A172 (cell line): Measurements from ENCODE around the gene UHRF2. TPM values are rescaled to one million over a fixed set of nuclear protein-coding genes. Genes with fewer than 3 reads are reported as not detected.
"Not testable (repeated sequence)": the region's sequence is repeated elsewhere in the genome, so short reads cannot be mapped to it uniquely, and the experiment has no call there.

Source experiments
- DNase-seq: peaks from one replicate; pipeline ENCODE4 v3.0.0-alpha.2; 2015; ENCODE audit warnings: low spot score
- total RNA-seq: library from RNA; depleted of rRNA; stranded (reverse); fragments of >200 nt; shearing (Covaris generic); gene quantifications from 2 replicates; pipeline ENCODE4 v1.2.3, GENCODE V29; 2014

The UHRF2 gene
- total RNA-seq, 1 experiment from 2014 or later: 30.3 TPM

DNA sequence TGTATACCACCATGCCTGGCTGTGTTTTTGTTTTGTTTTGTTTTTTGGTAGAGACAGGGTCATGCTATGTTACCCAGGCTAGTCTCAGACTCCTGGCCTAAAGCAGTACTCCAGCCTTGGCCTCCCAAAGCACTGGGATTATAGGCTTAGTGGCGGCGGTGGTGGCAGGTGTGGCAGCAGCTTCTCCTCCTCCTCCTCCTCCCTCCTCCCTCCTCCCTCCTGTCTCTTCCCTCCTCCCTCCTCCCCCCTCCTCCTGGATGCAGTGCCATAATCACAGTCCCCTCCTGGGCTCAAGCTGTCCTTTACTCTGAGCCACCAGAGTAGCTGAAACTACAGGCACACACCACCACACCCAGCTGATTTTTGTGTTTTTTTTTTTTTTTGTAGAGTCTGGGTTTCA, 71.2 kb downstream of the UHRF2 start:
- no peak for DNase-seq

DNA sequence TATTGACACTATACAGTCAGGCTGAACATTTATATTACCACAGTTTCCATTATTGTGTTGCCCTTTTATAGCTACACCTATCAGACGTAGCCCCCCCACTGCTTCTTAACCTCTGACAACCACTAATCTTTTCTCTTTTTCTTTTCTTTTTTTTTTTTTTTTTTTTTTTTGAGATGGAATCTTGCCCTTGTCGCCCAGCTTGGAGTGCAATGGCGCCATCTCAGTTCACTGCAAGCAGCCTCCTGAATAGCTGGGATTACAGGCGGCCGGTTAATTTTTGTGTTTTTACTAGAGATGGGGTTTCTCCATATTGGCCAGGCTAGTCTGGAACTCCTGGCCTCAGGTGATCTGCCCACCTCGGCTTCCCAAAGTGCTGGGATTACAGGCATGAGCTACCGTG, 75.4 kb downstream of the UHRF2 start:
- no peak for DNase-seq

DNA sequence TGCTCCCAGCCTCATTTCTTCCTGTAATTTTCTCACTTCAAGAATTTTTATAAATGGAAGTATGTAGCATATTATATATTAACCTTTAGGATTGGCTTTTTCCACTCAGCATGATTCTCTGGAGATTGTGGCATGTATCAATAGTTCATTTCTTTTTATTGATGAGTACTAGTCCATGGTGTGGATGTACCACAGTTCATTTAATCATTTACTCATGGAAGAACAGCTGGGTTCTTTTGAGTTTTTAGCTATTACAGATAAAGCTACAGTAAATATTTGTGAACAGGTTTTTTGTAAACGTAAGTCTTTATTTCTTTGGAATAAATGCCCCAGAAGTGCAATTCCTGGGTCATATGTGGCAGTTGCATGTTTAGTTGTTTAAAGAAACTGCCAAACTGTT, 76.1 kb downstream of the UHRF2 start:
- DNase-seq: no peak

DNA sequence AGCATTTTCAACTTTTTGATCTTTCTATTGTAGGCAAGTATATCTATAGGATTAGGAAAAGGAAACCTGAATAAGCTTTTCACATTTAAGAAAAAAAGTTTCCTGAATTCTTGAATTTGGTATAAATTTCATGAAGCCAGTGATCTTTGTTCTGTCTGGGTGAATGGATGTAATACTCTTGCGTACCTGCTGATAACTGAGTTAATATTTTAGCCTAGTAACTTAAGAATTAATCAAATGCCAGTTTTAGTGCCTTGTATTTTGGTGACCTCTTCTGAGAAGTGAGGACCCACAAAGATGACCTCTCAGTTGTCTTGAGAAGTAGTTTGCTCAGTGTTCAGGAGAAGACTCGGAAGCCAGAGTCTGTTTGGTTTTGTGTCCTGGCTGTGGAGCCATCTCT, 77.9 kb downstream of the UHRF2 start:
- DNase-seq: no peak

DNA sequence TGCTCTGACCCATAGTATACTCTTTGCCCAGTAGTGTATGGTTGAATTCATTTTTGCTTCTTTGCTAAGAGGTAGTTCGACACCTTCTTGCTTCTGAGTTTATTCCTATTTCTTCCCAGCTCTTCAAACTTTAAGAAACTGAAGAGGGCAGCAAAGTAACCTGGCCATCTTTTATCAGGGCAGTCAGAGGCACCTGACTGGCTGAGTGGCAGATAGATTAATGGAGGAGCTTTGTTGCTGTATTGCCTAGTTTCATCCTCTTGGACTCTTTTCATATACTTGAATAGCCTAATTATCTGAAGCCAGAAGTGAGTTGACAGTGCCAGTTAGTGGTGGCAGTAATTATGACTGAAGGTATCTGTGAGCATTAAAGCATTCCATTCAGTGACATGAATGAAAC, 82.5 kb downstream of the UHRF2 start:
- DNase-seq: no peak

DNA sequence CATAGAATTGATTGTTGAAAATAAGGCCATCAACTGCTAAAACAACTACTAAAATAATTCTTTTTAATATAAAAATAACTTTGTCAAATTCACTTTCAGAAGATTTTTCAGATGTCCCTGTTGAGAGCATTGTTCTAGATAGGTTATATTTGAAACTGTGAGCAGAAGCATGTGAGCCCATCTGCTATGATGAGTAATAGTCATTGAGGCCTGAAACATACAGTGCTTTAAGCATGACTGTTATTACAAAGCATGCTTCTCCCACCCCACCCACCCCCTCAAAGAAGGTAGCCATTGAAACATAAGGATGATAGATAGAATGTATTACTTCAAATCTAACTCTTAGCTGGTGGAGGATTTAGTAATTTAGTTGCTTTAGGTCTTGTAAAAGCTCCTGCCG, 86.0 kb downstream of the UHRF2 start:
- DNase-seq: no peak

DNA sequence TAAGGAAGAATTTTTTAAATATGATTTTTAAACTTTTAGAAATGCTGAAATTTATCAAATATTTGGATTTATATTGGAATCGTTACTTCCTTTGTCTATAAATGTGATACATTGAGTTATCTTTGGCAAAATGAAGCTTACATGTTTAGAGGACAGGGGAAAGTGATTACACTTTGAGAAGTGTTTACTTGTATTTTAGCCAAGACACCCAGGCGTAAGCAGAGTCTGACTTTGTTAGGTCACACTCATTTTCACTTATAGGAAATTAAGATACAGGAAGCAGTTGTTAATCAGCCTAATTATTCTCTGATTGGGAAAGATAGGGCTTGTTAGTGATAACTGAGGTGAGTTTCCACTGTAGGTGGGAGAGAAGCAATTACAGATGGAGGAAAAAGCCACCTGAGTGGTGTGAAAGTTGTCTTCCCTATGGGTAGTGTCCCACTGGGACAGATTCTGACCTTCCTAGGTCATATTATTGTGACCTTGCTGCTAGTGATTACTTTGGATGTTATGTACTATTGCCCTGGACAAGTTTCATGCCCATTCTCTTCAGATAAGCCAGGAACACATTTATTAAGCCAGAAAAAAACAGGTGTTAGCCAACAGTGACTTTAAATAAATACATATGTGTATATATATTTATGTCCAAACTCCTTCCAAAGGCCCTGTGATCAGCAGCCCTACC, 88.7 kb downstream of the UHRF2 start:
- DNase-seq: no peak

DNA sequence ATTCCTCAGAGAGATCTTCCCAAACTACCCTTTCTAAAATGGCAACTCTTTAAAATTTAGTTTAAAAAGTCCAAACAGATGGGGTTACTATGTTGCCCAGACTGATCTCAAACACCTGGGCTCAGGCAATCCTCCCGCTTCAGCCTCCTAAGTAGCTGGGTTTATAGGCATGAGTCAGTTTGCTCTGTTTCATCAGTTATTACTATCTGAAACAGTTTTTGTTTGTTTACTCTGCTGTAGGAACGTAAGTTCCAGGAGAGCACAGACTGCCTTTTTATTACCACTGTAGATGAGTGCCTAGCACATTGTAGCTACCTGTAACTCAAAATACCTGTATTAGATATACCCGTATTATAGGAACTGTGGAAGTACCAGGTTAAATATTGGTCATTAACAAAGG, 89.4 kb downstream of the UHRF2 start:
- DNase-seq: no peak

DNA sequence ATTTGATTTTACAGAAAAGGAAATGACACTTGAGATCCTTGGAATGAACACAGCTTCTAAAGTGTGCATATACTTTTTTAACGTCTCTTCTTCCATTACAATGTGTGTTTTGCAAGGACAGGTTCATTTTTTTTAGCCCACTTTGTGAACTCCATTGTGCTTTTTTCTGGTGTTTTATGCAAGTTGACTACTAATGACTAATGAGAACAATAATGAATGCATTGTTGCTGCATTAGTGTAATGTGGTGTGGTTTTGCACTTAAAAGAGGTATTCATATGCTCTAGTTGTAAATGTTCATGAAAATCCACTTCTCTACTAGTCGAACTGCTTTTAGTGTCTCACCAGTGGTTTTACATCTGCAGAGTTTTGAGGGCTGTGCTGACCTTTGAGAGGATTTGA, 93.6 kb downstream of the UHRF2 start:
- no peak for DNase-seq

DNA sequence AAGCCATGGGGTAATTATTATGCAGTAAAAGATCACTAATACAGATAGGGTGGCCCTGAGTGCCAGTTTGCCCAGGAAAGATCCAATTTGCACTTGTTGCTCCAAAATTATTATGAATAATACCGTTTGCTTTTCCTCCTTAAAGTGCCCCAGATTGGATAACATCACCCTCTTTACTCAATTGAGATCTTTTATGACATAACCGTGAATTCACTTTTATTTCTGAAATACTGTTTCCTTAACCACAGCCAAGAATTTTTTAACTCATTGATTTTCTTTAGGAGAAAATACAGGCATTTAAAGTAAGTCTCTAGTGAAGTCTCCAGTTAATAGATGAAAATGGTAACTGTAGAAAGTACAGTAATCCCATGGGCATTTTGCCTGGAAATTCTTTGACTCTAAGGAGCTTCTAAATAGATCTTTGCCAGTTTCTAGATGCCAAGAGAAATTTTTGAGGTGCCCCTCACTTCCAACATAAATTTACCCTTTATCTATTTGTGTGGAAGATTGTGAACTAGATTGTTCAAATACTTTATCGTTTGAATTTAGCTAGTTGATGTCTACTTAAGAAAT, 99.2 kb downstream of the UHRF2 start:
- DNase-seq: peak; percentile 5

DNA sequence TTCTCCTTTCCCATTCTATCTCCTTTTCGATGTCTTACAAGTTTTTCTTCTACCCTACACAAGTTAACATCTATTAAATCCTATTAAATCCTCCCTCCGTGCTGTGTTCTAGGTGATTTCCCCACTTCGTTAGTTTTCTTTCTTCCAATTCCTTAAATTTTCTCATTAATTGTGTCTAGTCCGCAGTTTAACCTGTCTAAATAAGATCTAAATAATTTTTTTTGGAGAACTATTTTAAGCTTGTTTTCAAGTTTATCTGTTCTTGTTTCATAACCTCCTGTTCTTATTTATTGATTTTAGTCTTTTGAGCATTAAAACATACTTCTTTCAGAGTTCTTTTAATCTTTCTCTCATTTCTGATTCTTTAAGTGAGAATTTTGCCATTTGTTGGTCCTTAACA, 109.3 kb downstream of the UHRF2 start:
- no peak for DNase-seq

DNA sequence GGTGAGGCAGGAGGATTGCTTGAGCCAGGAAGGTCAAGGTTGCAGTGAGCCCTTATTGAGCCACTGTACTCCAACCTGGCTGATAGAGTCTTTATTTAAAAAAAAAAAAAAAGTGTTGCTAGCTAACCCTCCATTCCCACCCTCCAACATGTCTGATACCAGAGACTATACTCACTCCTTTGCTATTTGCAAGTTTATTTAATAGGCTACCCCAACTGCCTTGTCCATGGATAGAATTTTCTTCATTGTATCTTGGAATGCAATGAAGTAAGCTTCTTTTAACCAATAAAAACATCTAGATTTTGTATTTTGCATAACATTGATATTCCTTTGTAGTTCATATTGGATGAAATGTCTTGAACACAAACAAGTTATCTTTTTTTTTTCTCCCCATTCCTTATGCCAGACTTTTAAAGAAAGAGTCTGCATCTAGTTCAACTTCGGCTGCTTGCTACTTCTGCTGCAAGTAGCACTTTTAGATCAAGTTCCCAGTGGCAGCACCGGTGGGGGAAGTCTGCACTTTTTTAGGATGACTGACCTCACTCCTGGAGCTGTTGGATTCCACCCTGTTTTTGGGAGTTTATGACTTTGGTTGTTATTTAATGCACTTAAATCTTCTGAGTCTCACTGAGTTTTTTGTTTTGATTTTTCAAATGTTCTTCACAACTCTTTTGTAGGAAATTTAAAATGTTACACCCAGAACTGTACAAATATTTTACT, 112.5 kb downstream of the UHRF2 start:
- no peak for DNase-seq

DNA sequence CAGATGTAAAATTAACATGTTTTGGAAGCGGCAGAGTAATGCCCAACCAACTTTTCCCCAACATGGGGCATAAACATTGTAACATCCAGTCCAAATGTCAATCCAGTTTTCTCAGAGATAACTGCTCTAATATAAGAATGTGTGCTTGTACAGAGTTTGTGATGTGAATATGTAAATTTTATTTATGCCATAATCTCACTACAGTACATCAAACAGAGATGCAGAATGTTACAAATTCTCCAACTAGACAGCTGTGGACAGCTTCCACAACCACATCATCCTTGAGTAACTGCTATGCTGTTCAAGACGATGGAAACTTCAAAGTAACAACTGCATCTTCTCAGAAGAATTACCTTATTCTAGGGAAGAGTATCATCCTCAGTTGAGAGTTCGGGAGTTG, 122.6 kb downstream of the UHRF2 start:
- DNase-seq: no peak

DNA sequence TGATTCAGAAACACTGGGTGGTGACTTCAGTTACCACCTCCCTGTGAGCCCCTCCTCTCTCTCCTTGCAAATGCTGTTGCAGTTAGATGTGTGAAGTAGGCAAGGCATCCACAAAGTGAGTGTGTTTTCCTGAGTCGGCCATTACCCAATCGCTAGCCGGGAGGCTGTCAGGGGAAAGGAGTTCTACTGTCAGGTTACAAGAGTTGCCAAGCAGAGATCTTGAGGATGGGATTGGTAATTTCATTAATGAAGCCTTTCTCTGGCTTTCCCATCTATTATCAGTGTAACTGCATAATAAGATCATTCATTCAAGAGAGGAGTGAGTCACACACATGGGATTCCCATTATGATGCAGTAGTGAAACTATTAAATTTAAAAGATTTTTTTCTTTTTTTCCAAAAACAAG, 125.7 kb downstream of the UHRF2 start:
- peak; percentile 33 for DNase-seq

DNA sequence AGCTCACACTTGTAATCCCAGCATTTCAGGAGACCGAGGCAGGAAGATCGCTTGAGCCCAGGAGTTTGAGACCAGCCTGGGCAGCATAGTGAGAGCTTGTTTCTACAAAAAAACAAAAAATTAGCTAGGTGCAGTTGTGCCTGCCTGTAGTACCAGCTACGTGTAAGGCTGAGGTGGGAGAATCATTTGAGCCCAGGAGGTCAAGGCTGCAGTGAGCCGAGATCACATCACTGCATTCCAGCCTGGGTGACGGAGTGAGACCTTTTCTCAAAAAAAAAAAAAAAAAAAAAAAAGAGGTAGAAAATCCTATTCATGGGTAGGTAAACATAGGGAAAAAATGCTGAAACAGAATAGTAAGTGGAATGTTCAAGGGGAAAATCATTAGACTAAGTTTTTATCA, 129.6 kb downstream of the UHRF2 start:
- not testable (repeated sequence) for DNase-seq

DNA sequence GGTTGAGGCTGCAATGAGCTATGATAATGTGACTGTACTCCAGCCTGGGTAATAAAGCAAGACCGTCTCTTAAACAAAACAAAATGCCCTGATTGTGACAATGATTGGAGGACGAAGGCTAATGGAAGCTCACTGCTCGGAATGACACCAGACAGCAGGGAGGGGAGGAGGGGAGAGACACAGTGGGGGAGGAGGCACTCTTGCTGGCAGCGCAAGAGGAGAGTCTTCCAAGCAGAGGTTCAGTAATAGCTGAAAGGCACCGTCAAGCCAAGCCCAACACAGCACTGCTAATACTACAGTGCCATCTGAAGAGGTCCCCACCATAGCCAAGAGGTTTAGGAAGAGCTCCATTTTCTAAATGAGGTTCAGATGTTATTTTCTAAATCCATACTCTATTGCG, 130.2 kb downstream of the UHRF2 start:
- no peak for DNase-seq

DNA sequence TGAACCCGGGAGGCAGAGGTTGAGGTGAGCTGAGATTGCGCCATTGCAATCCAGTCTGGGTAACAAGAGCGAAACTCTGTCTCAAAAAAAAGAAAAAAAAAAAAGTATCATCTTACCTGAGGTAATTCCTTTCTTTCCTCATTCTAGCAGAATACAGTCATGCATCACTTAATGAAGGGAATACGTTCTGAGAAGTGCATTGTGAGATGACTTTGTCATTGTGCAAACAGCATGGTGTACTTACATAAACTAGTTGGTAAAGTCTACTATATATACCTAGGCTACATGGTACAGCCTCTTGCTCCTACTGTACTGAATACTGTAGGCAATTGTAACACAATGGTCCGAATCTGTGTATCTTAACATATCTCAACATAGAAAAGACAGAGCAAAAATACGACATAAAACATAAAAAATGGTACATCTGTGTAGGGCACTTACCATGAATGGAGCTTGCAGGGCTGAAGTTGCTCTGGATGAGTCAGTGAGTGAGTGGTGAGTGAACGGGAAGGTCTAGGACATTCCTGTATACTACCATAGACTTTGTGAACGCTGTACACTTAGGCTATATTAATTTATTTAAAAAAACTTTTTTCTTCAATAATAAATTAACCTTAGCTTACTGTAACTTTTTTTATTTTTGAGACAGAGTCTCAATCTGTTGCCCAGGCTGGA, 132.2 kb downstream of the UHRF2 start:
- no peak for DNase-seq

DNA sequence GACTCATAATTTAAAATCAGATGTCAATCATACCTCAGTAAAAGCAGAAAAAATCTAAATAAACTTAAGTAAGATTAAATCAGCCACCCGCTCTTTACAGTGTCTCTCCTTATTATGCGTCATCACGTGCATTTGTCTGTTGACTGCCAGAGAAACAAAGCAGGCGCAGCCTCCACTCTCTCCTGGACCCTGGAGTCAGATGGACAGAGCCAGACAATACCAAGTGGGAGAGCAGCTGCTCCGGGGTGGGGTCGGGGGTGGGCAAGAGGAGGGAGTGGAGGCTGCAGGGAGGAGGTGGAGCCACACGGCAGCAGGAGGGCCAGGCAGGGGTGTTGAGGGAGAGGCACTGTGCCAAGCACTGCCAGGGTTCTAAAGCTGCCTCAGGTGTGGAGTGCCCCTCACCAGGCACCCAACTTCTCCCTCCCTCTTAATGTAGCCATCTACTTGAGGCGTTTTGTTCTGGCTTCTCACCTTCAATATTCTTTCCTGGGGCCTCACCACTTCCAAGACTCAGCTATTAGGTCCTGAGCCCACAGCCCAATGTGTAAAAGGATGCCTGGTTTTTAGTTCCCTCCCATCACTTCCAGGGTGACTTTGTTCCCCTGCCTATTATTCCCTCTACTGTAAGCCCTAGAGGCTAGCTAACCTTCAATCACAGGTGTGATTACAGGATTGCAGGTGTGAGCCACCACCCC, 136.3 kb downstream of the UHRF2 start:
- DNase-seq: no peak

DNA sequence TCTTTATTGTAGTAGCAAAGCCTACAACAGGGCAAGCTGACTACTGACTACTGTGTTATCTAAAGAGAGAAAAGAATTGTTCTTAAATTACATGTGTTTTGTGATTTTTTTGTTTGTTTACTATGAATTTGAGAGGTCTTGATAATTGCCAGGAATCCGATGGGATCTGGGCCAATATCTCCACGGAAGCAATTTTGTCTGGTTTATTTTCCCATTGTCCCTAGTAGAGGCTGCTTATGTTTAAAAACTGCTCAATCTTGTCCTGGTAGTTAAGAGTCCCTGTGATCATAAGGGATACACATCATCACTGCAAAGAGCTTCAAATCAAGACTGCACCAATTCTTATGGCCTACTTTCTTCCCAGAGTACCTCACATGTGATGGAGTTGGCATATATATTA, 138.1 kb downstream of the UHRF2 start:
- no peak for DNase-seq

DNA sequence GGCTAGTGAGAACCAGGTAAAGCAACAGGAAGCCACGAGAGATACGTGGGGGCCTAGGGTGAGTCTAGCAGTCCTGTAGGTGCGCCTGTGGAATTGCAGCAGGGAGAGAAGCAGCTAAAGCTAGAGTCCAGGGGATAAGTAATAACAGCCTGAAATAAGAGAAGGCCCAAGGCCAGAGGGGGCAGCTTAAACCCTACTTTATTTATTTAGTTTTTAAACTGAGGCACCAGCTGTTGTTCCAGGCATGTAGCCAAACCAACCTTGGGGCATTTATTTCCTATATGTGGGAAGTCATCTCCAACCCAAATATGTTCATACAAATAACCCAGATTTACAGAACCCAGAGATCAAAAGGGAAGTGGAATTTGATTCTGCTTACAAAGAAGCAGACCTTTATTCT, 139.0 kb downstream of the UHRF2 start:
- DNase-seq: peak; percentile 8

DNA sequence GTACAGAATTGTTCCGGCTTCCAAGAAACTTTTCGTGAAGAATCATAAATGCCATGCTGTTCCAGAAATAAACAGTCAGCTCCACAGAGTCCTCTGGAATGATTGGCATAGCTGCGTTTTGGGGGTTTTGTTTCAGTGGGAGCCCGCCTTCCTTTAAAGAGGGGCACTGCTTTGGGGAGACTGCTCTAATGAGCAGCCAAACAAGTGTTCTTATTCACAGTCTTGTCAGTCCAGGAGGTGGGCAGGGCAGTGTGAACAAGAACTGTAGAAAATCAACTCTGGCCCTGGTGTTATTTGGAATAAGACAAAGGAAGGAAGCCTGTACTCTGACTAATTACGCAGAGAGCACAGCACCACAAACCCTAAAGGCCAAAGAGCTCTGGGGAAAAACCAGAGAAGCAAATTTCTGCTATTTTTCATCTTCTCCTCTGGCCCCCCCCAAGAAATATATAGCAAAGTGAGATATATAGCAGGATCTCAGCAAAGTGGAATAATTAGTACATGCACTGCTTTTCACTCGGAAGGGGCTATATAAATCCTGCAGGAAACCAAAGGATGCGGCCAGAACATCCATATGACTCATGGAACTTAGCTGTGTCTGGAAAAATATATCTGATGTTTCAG, 139.6 kb downstream of the UHRF2 start:
- peak; percentile 36 for DNase-seq

DNA sequence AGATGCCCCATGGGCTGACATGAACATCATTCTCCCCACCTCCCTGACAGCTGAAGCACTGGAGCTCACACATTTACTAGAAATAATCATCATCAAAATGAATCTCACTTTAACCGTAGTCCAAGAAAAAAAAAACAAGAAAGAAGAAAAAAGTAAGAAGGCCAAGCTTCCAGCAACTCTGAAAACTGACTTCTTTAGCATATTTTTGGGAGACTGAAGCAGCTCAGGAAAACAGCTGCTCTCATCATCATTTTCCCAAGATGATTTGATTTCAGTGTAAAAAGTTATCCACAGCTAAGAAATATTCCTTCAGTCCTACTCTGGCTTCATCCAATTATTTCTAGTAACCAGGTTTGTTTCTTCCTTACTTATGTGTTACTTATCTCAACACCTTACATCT, 140.9 kb downstream of the UHRF2 start:
- DNase-seq: no peak
